ENCODE data around the gene HERC2. TPM values are rescaled to one million over a fixed set of nuclear protein-coding genes. Genes with fewer than 3 reads are reported as not detected.
A peak's percentile ranks its signal among the peaks of the same experiment; 100 is the strongest.

Gene HERC2
- total RNA-seq, 2 donors from 2014 or later, result 32.9 to 39.1 TPM

DNA sequence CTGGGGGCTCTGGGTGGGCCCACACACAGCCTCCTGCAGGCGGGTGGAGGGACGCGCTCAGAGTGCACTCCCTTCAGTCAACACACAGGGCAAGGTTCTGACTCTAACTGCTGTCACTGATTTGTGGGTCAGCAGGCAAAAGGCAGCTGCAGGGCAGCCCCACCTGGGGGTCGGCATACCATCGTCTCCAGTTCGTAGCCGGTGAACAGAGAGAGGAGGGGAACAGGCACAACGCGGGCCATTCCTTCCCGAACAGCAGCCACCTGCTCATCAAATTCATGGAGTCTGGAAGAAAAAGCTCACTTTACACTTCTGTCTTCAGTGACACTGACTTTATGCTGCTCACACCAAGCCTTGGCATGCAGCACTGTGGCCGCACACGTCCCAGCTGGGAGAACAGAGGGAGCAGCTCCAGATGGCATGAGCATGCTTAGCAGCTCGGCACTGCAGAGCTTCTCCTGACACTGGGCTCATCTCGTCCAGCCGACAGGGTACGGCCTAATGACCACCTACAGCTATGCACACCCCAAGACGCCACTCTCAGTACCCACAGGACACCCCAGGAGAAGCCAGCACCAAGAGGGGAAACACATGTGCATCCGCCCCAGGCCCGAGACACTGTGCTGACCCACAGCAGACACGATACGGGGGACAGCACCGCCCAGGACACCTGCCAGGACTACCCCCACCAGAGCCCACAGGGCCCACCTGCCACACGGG is 208.4 kb downstream of the HERC2 start:
- peaks cover 10% of the 10 kb centered on the region for H3K36me3 Mint-ChIP-seq (ENCODE audit: low read depth)

DNA sequence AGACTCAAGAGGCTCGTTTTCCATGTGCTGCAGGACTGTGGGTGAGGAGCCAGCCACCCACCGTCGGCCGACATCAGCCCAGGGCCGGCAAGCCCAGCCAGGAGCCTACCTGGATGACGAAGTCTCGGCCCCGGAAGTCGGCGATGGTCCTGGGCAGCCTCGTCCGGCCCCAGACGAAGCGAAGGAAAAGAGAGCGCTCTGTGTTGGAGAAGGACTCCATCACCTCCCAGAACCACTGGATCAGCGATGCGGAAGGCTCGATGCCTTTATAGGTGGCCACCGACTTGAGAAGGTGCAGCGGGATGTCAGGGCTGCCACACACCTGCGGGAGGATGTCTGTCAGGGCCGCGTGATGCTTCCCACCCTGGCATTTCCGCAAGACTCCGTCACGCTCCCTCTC is 209.0 kb downstream of the HERC2 start:
- no peak overlapping the region for H3K27ac Mint-ChIP-seq
- no peak overlapping the region for H3K4me3 Mint-ChIP-seq
- DNase-seq, result no peak
- ATAC-seq, result no peak
- peaks cover 10% of the 10 kb centered on the region for H3K36me3 Mint-ChIP-seq (ENCODE audit: low read depth)
- no peaks in the 10 kb centered on the region for H3K9me3 ChIP-seq (ENCODE audit: control insufficient read depth, low read length, poor library complexity, severe bottlenecking)
- H3K27me3 Mint-ChIP-seq, result no peaks in the 10 kb centered on the region
- peaks cover 1% of the 10 kb centered on the region for H3K4me1 Mint-ChIP-seq

More for the DNA sequence above, 208.4 kb downstream of the HERC2 start:
- ATAC-seq, result no peak
- Mint-ChIP-seq H3K27me3 (no peaks in the 10 kb centered on the region), H3K4me3 (no peak overlapping the region), H3K4me1 (no peaks in the 10 kb centered on the region), H3K27ac (no peak overlapping the region)
- no peaks in the 10 kb centered on the region for H3K9me3 ChIP-seq (ENCODE audit: control insufficient read depth, low read length, poor library complexity, severe bottlenecking)
- DNase-seq, result no peak

DNA sequence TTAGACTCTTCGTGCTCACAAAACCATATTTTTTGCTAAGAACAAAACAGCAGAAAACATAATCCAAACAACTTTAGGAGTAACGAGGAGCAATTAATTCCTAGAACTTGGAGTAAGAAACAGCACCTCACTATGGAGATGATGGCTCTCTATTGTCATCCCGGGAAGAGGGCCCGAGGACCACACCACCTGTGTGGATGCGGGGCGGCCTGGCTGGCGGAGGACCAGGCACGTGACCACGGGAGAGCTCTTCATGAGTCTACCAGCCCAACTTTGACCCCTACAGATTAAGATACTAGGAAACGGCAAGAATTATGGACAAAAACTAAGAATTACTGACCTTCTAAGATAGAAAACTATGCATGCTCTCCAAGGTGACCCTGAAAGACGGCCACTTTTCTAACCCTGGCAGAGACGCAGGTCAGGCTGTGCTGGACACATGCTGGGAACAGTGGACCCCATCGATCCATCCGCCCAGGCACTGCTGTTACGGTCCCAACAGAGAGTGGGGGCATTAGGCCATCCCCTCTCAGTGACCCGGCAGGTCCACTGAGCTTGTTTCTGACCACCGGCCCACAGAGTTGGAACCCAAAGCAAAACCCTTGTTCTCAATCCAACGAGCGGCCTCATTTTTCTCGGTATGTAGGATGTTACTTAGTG is 209.7 kb downstream of the HERC2 start:
- H3K36me3 Mint-ChIP-seq (ENCODE audit: low read depth), result peaks cover 10% of the 10 kb centered on the region
- no peaks in the 10 kb centered on the region for H3K27me3 Mint-ChIP-seq
- no peak for DNase-seq
- H3K4me3 Mint-ChIP-seq, result no peak overlapping the region
- H3K27ac Mint-ChIP-seq, result no peak overlapping the region
- H3K9me3 ChIP-seq (ENCODE audit: control insufficient read depth, low read length, poor library complexity, severe bottlenecking), result no peaks in the 10 kb centered on the region
- ATAC-seq, result no peak
- peaks cover 2% of the 10 kb centered on the region for H3K4me1 Mint-ChIP-seq

DNA sequence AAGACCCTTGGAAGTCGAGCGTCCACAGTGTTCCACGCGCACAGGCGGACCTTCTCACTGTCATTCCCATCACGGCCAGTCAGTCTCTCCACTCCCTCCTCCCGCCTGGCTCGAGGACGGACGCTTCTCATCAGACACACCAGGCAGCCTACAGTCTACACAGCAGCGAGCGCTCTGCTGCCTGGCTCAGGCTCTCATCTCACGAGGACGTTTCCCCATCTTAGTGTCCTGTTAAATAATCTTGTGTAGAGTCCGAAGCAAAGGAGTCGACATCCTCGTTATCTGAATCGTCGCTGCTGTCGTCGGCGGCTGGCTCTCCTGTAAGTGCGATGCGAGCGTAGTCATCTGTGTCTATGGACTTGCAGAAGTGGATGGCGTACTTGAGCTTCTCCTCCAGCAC is 210.4 kb downstream of the HERC2 start:
- H3K36me3 Mint-ChIP-seq (ENCODE audit: low read depth), result peaks cover 10% of the 10 kb centered on the region
- DNase-seq (no peak), ATAC-seq (no peak)
- H3K27me3 Mint-ChIP-seq, result no peaks in the 10 kb centered on the region
- H3K27ac Mint-ChIP-seq, result no peak overlapping the region
- H3K9me3 ChIP-seq (ENCODE audit: control insufficient read depth, low read length, poor library complexity, severe bottlenecking), result no peaks in the 10 kb centered on the region
- H3K4me3 Mint-ChIP-seq, result no peak overlapping the region
- peaks cover 4% of the 10 kb centered on the region for H3K4me1 Mint-ChIP-seq

DNA sequence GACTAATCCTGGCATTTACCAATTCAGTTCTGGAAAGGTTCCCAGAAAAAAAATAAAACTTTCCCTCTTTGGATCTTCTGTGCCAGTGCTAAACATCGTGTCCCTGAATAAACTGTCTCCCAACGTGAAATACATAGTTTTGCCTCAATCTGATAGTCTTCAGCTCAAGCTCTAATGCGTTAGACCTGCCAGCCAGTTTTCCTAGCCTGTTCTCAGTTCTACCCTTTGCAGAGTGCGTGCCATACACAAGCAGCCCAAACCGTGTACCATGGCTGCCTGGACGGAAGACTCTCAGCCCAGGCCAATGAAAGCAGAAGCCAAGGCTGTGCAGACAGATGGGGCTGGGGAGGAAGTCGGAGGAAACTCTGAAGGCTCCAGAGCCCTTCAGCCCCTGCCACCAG is 211.5 kb downstream of the HERC2 start:
- H3K9me3 ChIP-seq (ENCODE audit: control insufficient read depth, low read length, poor library complexity, severe bottlenecking), result no peaks in the 10 kb centered on the region
- Mint-ChIP-seq H3K4me1 (peaks cover 9% of the 10 kb centered on the region), H3K36me3 (ENCODE audit: low read depth) (peaks cover 11% of the 10 kb centered on the region), H3K27ac (no peak overlapping the region), H3K27me3 (no peaks in the 10 kb centered on the region), H3K4me3 (no peak overlapping the region)
- ATAC-seq, result no peak
- DNase-seq, result no peak

DNA sequence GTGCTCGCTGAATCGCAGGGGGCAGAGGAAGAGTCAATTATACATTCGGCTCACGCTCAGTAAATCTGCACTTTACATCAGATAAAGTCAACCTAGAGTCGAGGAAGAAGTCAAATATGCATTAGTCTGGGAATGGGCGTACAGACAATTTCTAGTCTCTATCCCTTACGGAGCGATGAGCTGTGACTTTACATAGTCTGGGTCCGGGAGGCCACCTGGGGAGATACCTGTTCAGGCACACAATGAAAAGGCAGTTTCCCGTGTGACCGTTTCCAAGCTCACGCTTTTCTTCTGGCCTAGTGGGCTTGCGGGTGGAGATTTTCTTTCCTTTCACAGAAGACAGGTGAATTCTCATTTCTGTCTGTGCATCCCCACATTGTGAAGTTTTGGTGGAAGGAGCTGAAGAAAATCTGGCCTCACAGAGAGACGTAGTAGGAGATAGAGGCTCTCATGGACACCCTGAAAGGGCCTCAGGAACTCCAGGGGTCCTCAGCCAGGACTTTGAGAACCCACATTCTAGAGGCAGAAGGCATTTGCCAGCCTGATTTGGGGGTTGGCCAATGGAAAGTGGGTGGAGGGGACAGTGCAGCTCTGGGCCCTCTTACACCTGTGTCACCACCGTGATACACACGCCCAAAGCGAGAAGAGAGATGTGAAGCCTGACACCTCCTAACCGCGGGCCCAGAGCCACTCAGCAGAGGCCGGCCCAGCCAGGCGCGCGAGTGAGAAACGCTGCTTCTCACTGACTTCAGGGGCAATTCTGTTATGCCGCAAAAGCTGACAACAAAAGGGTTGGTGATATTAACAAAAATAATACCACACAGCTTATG is 212.1 kb downstream of the HERC2 start:
- ATAC-seq (no peak), DNase-seq (no peak)
- Mint-ChIP-seq H3K27ac (no peak overlapping the region), H3K27me3 (no peaks in the 10 kb centered on the region), H3K4me3 (no peak overlapping the region), H3K36me3 (ENCODE audit: low read depth) (peaks cover 10% of the 10 kb centered on the region), H3K4me1 (peaks cover 9% of the 10 kb centered on the region)
- H3K9me3 ChIP-seq (ENCODE audit: control insufficient read depth, low read length, poor library complexity, severe bottlenecking), result no peaks in the 10 kb centered on the region

DNA sequence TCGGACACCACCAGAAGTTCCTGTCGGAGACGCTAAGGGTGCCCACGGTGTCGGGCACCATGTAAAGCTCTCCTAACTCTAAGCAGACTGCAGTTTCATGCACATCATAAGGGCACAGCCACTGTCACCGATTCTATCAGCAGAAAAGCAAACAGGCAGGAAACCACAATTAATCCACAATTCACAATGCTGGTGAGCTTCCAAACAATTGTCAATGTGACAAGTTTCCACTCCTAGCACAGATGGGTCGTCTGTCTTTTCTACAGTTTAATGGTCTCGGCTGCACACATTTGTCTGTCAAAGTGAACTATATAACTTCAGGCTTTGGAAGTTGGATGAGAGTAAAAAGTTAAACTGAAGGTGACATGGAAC is 214.1 kb downstream of the HERC2 start:
- ATAC-seq, result peak; percentile 20
- H3K36me3 Mint-ChIP-seq (ENCODE audit: low read depth), result peaks cover 11% of the 10 kb centered on the region
- no peaks in the 10 kb centered on the region for H3K9me3 ChIP-seq (ENCODE audit: control insufficient read depth, low read length, poor library complexity, severe bottlenecking)
- no peak for DNase-seq
- H3K27ac Mint-ChIP-seq, result no peak overlapping the region
- peaks cover 12% of the 10 kb centered on the region for H3K4me1 Mint-ChIP-seq
- H3K4me3 Mint-ChIP-seq, result peak overlapping the region; percentile 89
- H3K27me3 Mint-ChIP-seq, result peaks cover 15% of the 10 kb centered on the region

DNA sequence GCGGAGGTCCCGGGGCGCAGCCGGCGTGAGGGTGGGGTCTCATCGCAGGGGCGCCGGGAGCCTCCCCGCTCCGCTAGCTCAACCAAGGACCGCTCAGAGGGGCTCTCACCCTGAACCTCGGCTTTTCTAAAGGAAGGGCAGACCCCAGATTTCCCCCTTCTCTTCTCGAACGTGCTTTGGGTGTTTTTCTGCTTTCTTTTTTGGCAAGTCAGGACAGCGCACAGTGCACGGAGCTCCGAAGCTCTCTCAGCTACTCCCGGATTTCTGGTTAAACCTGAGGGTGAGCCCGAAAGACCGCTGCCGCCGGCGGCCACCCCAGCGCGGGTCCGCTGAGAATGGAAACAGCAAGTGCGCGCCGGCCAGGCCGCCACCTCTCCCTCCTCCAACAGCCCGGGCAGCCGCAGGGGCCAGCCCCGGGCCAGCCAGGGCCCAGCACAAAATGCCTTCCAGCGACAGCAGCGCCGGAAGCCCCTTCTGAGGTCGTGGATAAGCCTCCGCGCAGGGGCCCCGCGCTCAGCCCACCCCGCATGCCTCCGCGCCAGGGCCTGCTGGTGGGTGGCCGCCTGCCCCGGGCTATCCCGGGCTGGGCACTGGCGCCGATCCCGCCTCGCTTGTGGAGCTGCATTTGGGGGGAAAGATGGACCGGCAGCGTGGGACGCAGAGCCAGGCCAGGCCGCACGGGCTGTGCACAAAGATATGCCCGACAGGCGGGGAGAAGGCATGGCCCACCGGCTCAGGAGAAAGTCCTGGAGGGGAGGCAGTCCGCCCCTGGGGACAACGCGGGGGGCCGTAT is 214.7 kb downstream of the HERC2 start:
- no peak overlapping the region for H3K27ac Mint-ChIP-seq
- peaks cover 17% of the 10 kb centered on the region for H3K27me3 Mint-ChIP-seq
- ATAC-seq, result peak; percentile 43

DNA sequence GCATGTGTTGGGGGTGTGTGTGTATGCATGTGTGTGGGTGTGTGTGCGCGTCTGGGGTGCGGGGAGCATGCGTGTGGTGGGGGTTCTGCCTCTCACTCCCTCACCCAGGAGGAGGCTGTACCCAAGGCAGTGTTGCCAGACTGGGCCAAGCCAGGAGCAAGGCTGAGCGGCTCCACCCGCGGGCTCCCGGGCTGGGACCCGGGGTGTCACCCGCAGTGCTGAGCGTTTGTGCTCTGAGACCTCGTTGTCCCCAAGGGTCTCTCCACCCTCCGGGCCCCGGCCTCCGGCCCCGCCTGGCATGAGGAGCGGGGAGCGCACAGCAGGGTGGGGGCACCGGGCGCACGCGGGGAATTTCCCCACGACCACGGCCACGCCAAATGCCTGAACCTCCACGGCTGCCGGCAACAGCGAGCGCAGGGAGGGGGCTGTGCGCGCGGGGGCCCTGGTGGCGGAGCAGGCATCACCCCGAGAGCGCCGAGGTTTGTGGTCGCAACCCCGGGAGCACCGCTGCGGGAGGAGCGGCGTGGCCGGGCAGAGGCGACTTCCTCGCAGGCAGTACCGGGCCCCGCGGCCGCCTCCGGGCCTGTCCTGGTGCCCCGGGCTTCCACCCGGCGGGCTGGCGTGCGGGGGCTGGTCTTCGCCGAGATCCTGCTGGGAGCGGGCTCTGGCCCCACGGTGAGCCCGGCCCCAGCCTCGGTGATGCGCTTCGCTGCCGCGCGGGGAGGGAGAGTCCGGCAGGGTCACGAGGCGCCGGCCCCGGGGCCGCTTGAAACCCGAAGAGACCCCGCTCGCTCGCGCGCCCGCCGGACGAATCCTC is 215.5 kb downstream of the HERC2 start:
- Mint-ChIP-seq H3K4me1 (peaks cover 12% of the 10 kb centered on the region), H3K27ac (no peak overlapping the region), H3K27me3 (peaks cover 17% of the 10 kb centered on the region), H3K4me3 (peak overlapping the region; percentile 80), H3K36me3 (ENCODE audit: low read depth) (peaks cover 6% of the 10 kb centered on the region)
- peak in 2 of 3 donors; percentile 16 to 37 for DNase-seq
- peak; percentile 63 for ATAC-seq
- no peaks in the 10 kb centered on the region for H3K9me3 ChIP-seq (ENCODE audit: control insufficient read depth, low read length, poor library complexity, severe bottlenecking)

More for the DNA sequence above, 214.7 kb downstream of the HERC2 start:
- DNase-seq, result no peak
- Mint-ChIP-seq H3K36me3 (ENCODE audit: low read depth) (peaks cover 11% of the 10 kb centered on the region), H3K4me3 (peak overlapping the region; percentile 89), H3K4me1 (peaks cover 12% of the 10 kb centered on the region)
- no peaks in the 10 kb centered on the region for H3K9me3 ChIP-seq (ENCODE audit: control insufficient read depth, low read length, poor library complexity, severe bottlenecking)

DNA sequence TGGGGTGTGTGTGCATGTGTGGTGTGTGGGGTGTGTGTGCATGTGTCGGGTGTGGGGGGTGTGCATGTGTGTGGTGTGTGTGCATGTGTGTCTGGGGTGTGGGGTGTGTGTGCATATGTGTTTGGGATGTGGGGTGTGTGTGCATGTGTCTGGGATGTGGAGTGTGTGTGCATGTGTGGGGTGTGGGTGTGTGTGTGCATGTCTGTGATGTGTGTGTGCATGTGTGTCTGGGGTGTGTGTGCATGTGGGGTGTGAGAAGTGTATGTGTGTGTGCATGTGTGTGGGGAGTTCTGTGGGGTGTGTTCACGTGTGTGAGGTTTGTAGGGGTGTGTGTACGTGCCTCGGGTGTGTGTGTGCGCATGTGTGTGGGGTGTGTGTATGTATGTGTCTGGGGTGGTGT is 216.2 kb downstream of the HERC2 start:
- H3K9me3 ChIP-seq (ENCODE audit: control insufficient read depth, low read length, poor library complexity, severe bottlenecking), result no peaks in the 10 kb centered on the region
- peaks cover 12% of the 10 kb centered on the region for H3K4me1 Mint-ChIP-seq
- peaks cover 5% of the 10 kb centered on the region for H3K36me3 Mint-ChIP-seq (ENCODE audit: low read depth)
- peaks cover 17% of the 10 kb centered on the region for H3K27me3 Mint-ChIP-seq
- ATAC-seq, result no peak
- H3K4me3 Mint-ChIP-seq, result peak overlapping the region; percentile 80
- H3K27ac Mint-ChIP-seq, result no peak overlapping the region
- DNase-seq, result no peak

DNA sequence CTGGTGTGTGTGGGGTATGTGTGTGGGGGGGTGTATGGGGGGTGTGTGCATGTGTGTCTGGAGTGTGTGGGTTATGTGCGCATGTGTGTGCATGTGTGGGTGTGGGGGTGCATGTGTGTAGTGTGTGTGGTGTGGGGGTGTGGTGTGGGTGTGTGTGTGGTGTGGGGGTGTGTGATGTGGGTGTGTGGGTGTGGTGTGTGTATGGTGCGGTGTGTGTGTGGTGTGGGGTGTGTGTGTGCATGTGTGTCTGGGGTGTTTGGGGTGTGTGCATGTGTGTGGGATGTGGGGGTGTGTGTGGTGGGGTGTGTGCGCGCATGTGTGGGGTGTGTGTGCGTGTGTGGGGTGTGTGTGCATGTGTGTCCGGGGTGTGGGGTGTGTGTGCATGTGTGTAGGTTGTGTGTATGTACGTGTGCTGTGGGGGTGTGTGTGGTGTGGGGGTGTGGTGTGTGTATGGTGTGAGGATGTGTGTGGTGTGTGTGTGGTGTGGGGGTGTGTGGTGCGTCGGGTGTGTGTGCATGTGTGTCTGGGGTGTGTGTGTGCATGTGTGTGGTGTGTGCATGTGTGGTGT is 216.7 kb downstream of the HERC2 start:
- Mint-ChIP-seq H3K36me3 (ENCODE audit: low read depth) (peaks cover 7% of the 10 kb centered on the region), H3K27ac (no peak overlapping the region), H3K27me3 (peaks cover 22% of the 10 kb centered on the region), H3K4me3 (peak overlapping the region; percentile 80), H3K4me1 (peaks cover 13% of the 10 kb centered on the region)
- no peak for ATAC-seq
- DNase-seq, result no peak
- no peaks in the 10 kb centered on the region for H3K9me3 ChIP-seq (ENCODE audit: control insufficient read depth, low read length, poor library complexity, severe bottlenecking)

DNA sequence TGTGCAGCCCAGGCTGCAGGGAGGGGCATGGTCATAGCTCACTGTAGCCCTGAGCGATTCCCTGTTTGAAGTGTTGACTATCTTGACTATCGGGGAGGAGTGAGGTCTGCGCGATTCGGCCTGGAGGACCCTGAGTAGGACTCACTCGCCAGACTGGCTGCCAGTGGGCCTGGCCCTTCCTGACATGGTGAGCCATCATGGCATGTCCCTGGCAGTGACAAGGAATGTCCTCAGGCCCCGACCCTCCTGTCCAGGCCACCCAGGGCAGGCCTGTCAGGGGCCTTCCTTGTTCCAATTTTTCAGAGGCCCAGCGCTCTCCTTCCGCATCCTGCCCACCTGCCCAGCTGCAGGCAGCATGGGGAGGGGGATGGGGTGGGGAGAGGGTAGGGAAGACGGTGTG is 217.7 kb downstream of the HERC2 start:
- peaks cover 31% of the 10 kb centered on the region for H3K27me3 Mint-ChIP-seq
- DNase-seq, result no peak
- H3K4me3 Mint-ChIP-seq, result peak overlapping the region; percentile 28
- no peak overlapping the region for H3K27ac Mint-ChIP-seq
- ATAC-seq, result no peak
- no peaks in the 10 kb centered on the region for H3K9me3 ChIP-seq (ENCODE audit: control insufficient read depth, low read length, poor library complexity, severe bottlenecking)
- H3K4me1 Mint-ChIP-seq, result peaks cover 21% of the 10 kb centered on the region
- peaks cover 14% of the 10 kb centered on the region for H3K36me3 Mint-ChIP-seq (ENCODE audit: low read depth)

Measured in T-helper 17 cell (primary cell).